GM18907 (cell line): ENCODE data around the gene KHDC4.
"Not testable (repeated sequence)": the region's sequence is repeated elsewhere in the genome, so short reads cannot be mapped to it uniquely, and the experiment has no call there.

Experiments used
- ATAC-seq: cut with Tn5 transposase; IDR thresholded peaks from one replicate; pipeline ENCODE4 v1.9.1; 2021; ENCODE audit warnings: mild to moderate bottlenecking, moderate library complexity; ENCODE audit not compliant: unreplicated experiment

The KHDC4 gene

DNA sequence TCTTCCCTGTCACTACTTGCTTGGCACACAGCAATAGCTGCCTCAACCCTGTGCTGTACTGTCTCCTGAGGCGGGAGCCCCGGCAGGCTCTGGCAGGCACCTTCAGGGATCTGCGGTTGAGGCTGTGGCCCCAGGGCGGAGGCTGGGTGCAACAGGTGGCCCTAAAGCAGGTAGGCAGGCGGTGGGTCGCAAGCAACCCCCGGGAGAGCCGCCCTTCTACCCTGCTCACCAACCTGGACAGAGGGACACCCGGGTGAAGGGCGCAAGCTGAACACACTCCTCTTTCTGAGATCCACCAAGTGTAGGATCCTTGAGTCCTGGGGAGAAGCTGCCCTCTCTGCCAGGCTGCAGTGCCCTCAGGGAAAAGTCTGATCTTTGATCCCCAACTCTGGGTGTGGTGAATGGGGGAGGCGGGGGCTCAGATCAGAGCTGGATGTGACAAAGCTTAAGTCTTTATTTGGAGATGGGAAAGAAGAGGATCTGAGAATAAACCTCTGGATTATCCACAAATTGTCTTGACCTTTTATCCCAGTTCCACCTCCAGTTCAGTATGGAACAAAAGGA is 8.4 kb upstream of the KHDC4 start:
- ATAC-seq: no peak

DNA sequence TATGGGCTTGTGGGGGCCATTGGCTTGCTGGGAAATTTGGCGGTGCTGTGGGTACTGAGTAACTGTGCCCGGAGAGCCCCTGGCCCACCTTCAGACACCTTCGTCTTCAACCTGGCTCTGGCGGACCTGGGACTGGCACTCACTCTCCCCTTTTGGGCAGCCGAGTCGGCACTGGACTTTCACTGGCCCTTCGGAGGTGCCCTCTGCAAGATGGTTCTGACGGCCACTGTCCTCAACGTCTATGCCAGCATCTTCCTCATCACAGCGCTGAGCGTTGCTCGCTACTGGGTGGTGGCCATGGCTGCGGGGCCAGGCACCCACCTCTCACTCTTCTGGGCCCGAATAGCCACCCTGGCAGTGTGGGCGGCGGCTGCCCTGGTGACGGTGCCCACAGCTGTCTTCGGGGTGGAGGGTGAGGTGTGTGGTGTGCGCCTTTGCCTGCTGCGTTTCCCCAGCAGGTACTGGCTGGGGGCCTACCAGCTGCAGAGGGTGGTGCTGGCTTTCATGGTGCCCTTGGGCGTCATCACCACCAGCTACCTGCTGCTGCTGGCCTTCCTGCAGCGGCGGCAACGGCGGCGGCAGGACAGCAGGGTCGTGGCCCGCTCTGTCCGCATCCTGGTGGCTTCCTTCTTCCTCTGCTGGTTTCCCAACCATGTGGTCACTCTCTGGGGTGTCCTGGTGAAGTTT is 7.8 kb upstream of the KHDC4 start:
- ATAC-seq: no peak

DNA sequence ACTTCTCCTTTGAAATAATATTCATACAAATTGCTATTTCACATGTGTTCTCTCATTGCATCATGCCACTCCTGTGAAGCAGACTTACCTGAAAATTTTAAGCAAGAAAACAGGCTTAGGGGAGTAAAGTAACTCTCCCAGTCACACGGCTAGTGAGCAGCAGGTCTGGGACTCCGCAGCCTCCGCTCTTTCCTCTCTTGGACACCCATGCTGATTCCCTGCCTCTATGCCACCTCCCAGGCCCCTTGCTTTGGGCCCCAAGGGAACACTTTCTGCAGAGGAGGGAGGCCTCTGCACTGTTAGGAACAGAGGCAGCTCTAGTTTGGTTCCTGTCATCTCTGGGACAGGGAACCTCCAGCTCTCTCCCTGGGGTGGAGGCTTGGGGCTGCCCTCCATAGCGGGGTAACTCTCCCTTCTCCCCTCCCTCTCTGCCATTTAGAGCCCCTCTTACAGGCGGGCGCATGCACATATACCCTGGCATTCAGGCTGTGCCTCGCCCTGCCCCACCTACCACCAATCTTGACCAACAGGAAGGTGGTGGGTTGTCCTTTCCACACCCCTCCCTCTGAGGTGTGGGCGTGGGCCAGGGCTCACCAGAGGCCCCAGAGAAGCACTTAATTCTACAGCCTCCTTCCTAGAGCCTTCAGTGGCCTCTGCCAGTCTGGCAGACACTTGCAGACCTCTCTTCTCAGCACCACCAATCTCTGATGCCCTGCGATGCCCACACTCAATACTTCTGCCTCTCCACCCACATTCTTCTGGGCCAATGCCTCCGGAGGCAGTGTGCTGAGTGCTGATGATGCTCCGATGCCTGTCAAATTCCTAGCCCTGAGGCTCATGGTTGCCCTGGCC is 7.0 kb upstream of the KHDC4 start, which contains the start of gene RXFP4:
RXFP4 (plus strand) TSS at position 646 of the 852 bp plus-strand sequence; CDS start at position 718, 72 bp downstream.
- no peak for ATAC-seq

DNA sequence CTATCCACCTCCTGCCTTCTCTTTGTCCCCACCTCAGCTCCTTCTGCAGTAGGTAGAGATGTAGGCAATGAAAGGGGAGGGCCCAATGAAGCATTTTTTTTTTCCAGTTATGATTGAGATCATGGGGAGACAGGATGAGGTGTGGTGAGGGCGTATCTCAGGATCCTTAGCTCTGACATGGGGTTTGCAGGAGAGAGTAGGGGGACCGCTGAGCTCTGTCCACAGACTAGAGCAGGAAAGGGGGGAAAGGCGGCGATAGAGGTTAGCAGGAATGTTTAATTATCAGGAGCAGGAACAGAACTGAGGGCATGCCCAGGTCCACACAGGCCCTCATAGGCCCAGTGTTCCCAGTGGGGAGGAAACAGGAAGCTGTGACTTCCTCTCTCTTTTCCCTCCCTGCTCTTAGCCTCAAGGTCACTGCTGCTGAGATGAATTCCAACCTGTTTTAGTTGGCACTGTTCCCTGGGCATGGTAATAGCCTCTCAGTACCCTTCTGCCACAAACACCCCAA is 6.3 kb upstream of the KHDC4 start:
- ATAC-seq: no peak

DNA sequence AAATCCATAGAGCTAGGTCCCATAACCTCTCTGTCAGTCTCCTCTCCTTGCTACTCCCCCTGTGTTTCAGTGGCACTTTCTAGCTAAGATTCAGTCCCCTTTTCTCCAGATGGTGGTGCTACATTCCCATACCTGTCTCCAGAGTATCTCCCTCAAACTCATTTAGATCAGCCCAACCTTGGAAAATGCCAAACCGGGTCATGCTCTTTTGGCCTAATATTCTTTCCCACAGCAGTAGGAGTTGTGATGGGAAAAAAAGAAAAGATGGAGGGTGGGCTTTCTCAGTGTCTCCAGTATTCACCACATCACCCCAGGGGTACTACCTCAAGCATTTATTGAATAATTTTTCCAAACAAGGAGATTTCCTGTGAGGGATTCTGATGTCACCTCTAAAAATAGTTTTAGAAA is 4.0 kb upstream of the KHDC4 start:
- no peak for ATAC-seq

DNA sequence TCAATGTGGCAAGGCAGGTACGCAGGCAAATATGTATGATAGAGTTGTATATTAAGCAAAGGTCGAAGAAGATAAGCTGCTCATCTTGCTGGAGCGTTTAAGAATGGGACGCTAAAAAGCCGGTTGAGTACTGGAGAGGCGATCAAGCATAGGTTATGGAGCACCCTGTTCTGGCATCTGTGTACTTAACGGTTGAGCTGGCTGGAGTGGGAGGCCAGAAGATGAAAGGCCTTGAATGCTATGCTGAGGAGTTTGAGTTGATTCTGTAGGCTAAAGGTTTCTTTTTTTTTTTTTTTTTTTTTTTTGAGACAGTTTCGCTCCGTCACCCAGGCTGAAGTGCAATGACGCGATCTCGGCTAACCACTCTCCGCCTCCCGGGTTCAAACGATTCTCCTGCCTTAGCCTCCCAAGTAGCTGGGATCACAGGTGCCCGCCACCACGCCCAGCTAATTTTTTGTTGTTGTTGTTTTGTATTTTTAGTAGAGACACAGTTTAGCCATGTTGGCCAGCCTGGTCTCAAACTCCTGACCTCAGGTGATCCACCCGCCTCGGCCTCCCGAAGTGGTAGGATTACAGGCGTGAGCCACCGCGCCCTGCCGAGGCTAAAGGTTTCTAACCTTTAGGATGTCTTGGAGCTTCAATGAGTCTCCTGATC is 850 bp upstream of the KHDC4 start:
- ATAC-seq: no peak

DNA sequence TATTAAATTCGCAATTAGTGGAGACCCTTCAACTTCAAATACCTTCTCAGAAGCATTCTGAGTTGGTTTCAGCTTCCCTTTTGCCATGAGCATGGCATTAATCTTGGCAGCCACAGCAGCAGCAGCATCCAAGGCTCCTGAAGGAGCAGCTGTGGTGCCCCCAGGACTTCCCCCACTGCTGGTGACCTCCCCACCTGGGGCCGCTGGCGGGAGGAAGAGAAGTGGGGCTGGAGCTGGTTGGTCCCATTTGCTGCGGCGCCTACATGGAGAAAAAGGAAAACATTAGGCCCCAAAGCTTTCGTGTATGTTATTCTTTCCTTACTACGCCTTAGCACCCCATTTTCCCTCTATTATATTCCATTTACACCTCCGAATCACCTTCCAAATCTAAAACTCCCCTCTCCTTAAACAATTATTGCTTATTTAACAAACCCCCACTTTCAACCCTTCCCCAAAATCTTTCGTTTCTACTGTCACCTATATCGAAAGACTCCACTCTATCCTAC is 569 bp downstream of the KHDC4 start:
- ATAC-seq: no peak

DNA sequence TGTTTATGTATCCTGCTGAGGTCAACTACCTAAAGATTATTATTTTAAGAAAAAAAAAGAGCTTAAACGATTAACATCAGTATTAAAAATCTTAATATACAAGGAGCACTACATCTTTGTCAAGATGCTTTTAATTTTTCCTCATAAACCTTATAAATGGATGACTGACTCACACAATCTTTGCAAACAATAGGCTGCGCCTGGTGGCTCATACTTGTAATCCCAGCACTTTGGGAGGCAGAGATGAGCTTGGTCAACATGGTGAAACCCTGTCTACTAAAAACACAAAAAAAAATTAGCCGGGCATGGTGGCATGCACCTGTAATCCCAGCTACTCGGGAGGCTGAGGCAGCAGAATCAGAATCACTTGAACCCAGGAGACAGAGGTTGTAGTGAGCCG is 1.7 kb downstream of the KHDC4 start:
- ATAC-seq: no peak

DNA sequence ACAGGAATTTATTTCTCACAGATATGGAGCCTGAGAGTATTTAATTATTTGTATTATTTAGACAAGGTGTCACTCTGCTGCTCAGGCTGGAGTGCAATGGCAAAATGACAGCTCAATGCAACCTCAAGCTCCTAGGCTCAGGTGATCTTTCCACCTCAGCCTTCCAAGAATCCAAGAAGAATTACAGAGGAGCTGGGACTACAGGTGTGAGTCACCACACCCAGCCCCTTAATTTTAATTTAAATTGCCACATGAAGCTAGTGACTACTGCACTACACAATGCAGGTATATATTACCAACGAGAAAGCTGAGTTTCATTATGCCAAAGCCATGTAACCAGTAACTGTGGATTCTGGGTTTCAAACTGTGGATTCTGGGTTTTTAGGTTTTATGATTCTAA is 2.1 kb downstream of the KHDC4 start:
- ATAC-seq: no peak

DNA sequence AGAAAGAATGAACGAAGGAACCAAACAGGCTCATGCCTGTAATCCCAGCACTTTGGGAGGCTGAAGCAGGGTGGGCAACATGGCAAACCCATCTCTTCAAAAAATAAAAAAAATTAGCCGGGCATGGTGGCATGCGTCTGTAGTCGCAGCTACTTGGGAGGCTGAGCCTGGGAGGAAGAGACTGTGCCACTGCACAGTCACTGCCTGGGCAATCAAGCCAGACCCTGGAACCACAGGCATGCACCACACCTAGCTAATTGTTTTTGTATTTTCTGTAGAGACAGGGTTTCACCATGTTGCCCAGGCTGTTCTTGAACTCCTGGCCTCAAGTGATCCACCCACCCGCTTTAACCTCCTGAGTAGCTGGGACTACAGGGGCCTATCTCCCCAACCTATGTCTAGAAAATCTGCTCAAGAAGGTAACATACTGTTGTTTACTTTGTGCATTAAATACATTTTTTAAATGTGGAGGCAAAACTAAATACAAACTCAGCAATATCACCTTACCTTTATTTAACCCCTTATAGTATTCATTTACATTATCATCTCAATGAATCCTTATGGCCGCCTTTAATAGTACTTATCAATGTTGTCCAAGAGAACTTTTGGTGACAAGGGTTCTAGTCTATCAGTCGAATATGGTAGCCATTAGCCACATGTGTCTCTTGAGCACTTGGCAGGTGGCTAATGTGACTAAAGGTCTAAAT is 2.7 kb downstream of the KHDC4 start:
- no peak for ATAC-seq

DNA sequence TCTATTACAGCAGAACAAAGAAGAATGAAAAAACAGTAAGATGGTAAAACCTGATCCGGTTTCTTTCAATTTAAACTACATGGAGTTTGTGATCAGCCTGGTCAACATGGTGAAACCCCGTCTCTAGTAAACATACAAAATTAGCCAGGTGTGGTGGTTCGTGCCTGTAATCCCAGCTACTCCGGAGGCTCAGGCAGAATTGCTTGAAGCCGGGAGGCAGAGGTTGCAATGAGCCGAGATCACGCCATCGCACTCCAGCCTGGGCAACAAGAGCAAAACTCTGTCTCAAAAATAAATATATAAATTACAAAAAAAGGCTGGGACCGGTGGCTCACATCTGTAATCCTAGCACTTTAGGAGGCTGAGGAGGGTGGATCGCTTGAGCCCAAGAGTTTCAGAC is 3.5 kb downstream of the KHDC4 start:
- not testable (repeated sequence) for ATAC-seq

DNA sequence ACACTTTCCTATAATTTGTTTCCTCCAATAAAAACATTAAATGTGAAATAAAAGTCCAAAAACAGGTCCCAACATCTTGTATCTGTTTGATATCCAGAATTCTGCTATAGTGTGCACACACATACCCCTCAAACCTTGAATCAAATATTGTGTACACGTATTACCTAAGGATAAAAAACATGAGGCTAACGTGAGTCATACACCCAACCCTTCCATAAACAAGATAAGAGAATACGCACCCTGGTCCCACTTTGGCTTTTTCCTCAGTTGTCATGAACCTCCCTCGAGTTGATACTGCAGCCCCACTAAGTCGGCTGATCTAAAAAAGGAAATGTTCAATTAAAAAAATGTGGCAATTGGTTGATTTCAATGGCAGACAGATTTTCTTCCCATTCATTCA is 5.2 kb downstream of the KHDC4 start:
- ATAC-seq: no peak

DNA sequence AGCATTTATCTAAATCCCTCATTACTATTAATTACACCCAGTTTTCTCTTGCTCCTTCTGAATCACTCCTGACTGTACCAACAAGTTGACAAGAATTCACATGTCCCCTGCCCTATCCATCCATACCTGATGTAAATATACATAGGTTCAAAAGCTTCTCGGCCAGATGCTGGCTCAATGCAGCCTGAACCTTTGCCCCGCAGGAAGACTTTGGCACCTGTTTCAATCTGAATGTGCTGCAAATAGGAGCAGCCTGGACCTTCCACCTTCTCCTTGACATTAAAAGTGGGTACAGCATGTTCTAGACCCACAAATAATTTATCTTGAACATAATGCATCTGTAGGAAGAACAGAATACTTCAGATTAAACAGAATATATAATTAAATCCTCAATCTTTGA is 8.7 kb downstream of the KHDC4 start:
- ATAC-seq: no peak

DNA sequence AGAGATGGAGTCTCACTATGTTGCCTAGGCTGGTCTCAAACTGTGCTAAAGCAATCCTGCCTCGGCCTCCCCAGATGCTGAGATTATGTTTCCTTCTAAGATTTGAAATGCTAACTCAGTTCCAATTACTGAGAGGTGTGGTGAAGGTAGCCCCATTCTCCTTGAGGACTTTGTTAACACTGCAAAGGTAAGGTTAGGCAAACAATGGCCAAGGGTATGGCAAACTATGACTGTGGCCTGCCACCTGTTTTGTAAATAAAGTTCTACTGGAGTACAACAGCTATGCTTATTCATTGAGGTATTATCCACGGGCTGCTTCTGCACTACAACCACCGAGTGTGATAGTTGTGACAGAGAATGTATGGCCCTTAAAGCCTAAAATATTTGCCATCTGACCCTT is 13.5 kb downstream of the KHDC4 start:
- ATAC-seq: no peak

DNA sequence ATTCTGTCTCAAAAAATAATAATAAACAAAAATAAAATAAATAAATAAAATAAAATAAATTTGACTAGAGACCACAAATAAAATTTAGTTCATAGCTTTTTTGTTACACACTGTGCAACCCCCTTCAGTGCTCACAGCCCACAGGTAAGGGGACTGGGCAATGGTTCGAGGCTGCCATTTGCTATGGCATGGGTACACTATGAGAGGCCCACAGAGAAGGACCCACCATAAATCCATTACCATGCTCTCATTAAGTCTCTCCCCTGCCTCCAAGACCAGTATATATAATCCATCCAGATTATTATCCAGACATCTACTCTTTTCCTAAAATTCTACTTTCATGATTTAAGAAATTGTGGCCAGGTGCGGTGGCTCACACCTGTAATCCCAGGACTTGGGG is 14.4 kb downstream of the KHDC4 start:
- no peak for ATAC-seq

DNA sequence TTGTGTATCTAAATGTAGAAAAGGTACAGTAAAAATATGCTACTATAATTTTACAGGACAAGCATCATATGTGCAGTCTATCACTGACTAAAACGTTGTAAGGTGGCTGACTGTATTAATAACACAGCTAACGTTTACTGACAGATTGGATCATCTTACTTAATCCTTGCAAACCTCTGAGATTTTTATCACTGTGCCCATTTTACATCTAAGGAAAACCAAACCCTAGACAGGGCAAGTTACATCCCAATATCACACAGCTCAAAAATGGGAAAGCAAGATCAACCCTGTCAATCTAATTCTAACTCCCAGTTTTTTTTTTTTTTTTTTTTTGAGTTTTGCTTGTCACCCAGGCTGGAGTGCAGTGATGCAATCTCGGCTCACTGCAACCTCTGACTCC is 15.6 kb downstream of the KHDC4 start:
- no peak for ATAC-seq

DNA sequence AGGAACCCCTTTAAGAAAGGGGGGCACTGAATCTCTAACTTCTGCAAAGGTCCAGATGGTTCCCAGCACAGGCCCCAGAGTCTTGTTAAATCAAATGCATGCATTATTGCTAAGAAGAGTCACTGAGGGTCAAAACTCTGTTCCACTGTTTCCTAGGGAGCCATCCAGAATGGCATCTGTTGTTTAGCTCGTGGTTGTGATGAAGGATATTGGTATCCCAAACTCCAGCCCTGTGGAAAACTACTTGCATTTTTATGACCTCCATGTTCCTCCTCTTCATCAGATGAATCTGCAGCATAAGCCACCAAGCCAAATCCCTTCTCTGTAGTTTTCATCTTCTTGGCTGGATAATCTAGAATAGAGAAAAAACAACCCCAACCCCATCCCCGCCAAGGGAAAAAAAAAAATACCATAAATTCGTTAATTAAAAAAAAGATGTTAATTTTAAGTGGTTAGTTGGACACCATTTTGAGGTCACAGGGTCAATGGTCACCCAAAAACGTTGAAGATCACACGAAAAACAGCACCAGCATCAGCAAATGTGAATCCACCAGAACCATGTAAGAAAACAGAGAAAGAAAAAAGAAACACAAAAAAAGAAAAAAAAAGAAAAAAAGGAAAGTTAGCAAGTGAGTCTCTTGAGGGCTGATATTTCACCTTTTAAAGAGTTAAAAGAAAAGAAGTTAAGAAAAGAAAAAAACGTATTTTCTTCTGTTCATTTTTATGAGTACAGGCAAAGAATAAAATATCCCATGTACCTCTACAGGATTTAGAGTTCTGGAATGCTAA is 20.1 kb downstream of the KHDC4 start:
- no peak for ATAC-seq

DNA sequence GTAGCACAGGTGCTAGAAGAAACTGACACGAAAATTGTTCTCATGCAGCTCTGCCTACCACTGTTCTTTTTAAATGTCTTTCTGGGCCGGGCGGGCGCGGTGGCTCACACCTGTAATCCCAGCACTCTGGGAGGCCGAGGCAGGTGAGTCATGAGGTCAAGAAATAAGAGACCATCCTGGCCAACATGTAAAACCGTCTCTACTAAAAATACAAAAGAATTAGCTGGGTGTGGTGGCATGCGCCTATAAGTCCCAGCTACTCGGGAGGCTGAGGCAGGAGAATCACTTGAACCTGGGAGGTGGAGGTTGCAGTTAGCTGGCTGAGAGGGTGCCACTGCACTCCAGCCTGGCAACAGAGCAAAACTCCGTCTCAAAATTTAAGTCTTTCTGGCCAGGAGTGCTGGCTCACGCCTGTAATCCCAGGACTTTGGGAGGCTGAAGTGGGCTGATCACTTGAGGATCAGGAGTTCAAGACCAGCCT is 22.1 kb downstream of the KHDC4 start:
- no peak for ATAC-seq
